Measurements from ENCODE around the gene HIRA.
A peak's percentile ranks its signal among the peaks of the same experiment; 100 is the strongest.
"Not testable (repeated sequence)": the region's sequence is repeated elsewhere in the genome, so short reads cannot be mapped to it uniquely, and the experiment has no call there.

HIRA gene

GRCh38 chr22:19463491-19464469 lies 32.2 kb upstream of the HIRA start:
- DNase-seq (ENCODE audit: low spot score) = no peak

- no peak for DNase-seq (ENCODE audit: low spot score)
Observed at GRCh38 chr22:19463008-19463407, 31.5 kb upstream of the HIRA start.

- no peak for DNase-seq (ENCODE audit: low spot score)
Observed at GRCh38 chr22:19461506-19461905, 30.0 kb upstream of the HIRA start.

GRCh38 chr22:19460036-19460435 lies 28.5 kb upstream of the HIRA start:
- DNase-seq (ENCODE audit: low spot score) = no peak

GRCh38 chr22:19457828-19458428 lies 26.4 kb upstream of the HIRA start:
- no peak for DNase-seq (ENCODE audit: low spot score)

GRCh38 chr22:19456541-19456940 lies 25.0 kb upstream of the HIRA start:
- no peak for DNase-seq (ENCODE audit: low spot score)

GRCh38 chr22:19455585-19456370 lies 24.2 kb upstream of the HIRA start:
- DNase-seq (ENCODE audit: low spot score) = no peak

GRCh38 chr22:19455033-19455432 lies 23.5 kb upstream of the HIRA start:
- DNase-seq (ENCODE audit: low spot score) = no peak

GRCh38 chr22:19454156-19454555 lies 22.6 kb upstream of the HIRA start:
- DNase-seq (ENCODE audit: low spot score) = no peak

GRCh38 chr22:19453718-19454117 lies 22.2 kb upstream of the HIRA start:
- no peak for DNase-seq (ENCODE audit: low spot score)

GRCh38 chr22:19451570-19451969 lies 20.0 kb upstream of the HIRA start:
- no peak for DNase-seq (ENCODE audit: low spot score)

- no peak for DNase-seq (ENCODE audit: low spot score)
Observed at GRCh38 chr22:19450363-19451175, 19.0 kb upstream of the HIRA start.

GRCh38 chr22:19449422-19449767 lies 17.9 kb upstream of the HIRA start:
- DNase-seq (ENCODE audit: low spot score) = no peak

- DNase-seq (ENCODE audit: low spot score) = no peak
Observed at GRCh38 chr22:19448739-19449421, 17.3 kb upstream of the HIRA start.

- peak; percentile 45 for DNase-seq (ENCODE audit: low spot score)
Observed at GRCh38 chr22:19448076-19448607, 16.6 kb upstream of the HIRA start.

GRCh38 chr22:19447330-19448075 lies 16.0 kb upstream of the HIRA start, which contains the start of gene C22orf39:
Gene C22orf39 (minus strand): TSS chr22:19447711. CDS start chr22:19447688, 23 bp downstream.
- DNase-seq (ENCODE audit: low spot score) = peak; percentile 98

GRCh38 chr22:19446603-19447329 lies 15.2 kb upstream of the HIRA start:
- DNase-seq (ENCODE audit: low spot score) = no peak

- not testable (repeated sequence) for DNase-seq (ENCODE audit: low spot score)
Observed at GRCh38 chr22:19445279-19445982, 13.9 kb upstream of the HIRA start.
